Naive thymus-derived CD4-positive, alpha-beta T cell (primary cell): ENCODE results near the gene APBA2. TPM values are rescaled to one million over a fixed set of nuclear protein-coding genes. Genes with fewer than 3 reads are reported as not detected.

ENCODE experiments used
- ATAC-seq: fragments of 150-1000 bp; cut with Tn5 transposase; 2 replicates; pipeline ENCODE4 v1.10.0; 2021; ENCODE audit warnings: mild to moderate bottlenecking, moderate library complexity
- CTCF ChIA-PET: fragments of 350-600 bp; sonication (Branson Sonifier 250); formaldehyde crosslinking; loops from one replicate; lab custom pipeline; 2021; ENCODE audit warnings: antibody characterized with exemption; lab: Charles Lee
- POLR2A ChIA-PET: fragments of 350-600 bp; sonication (Branson Sonifier 250); formaldehyde crosslinking; loops from one replicate; lab custom pipeline; 2021; ENCODE audit warnings: antibody characterized with exemption, inconsistent platforms; lab: Charles Lee
- DNase-seq, 9 donors: peaks; one replicate each; pipeline versions ENCODE4 v3.0.0 to v3.0.0-alpha.2; 2020 to 2022; ENCODE audit warnings: mixed read lengths in 1 of 9
- H3K27ac ChIP-seq: one replicate; pipeline ENCODE4 v1.7.0; 2013; ENCODE audit warnings: mild to moderate bottlenecking, low read depth, low read length, moderate library complexity
- H3K27me3 ChIP-seq, 2 donors: one replicate each; pipeline ENCODE4 v1.7.0; 2013; ENCODE audit warnings: low read length in 2 of 2, mild to moderate bottlenecking in 2 of 2, moderate library complexity in 2 of 2; ENCODE audit not compliant: control insufficient read depth in 2 of 2, insufficient read depth in 2 of 2
- H3K36me3 ChIP-seq, 3 experiments: 1 replicate in 2 of 3; 2 replicates in 1 of 3; pipeline ENCODE4 v1.7.0; 2013; ENCODE audit warnings: low read length in 3 of 3, mild to moderate bottlenecking in 3 of 3, moderate library complexity in 1 of 3; ENCODE audit not compliant: insufficient read depth in 3 of 3, control insufficient read depth in 2 of 3
- H3K4me1 ChIP-seq, 2 donors: one replicate each; pipeline ENCODE4 v1.7.0; 2013; ENCODE audit warnings: low read length in 2 of 2, mild to moderate bottlenecking in 2 of 2, moderate library complexity in 1 of 2; ENCODE audit not compliant: control insufficient read depth in 2 of 2, insufficient read depth in 2 of 2
- H3K4me3 ChIP-seq: 2 replicates; pipeline ENCODE4 v1.7.0; 2013; ENCODE audit warnings: mild to moderate bottlenecking, low read length
- H3K9me3 ChIP-seq, 3 experiments: 1 replicate in 2 of 3; 2 replicates in 1 of 3; pipeline ENCODE4 v1.7.0; 2013; ENCODE audit warnings: low read length in 3 of 3; ENCODE audit not compliant: control insufficient read depth in 2 of 3
- H3K27ac Mint-ChIP-seq, 9 donors: one replicate each; pipeline ENCODE4 v1.8.0; 2020 to 2022; ENCODE audit warnings: mixed read lengths in 9 of 9, mild to moderate bottlenecking in 8 of 9, moderate library complexity in 5 of 9, inconsistent platforms in 2 of 9
- H3K27me3 Mint-ChIP-seq, 5 donors: one replicate each; pipeline ENCODE4 v1.8.0; 2021 to 2022; ENCODE audit warnings: mixed read lengths in 5 of 5, mild to moderate bottlenecking in 1 of 5
- H3K36me3 Mint-ChIP-seq, 5 donors: one replicate each; pipeline ENCODE4 v1.8.0; 2020 to 2022; ENCODE audit warnings: mixed read lengths in 5 of 5, mild to moderate bottlenecking in 3 of 5, inconsistent platforms in 1 of 5
- H3K4me1 Mint-ChIP-seq, 7 donors: one replicate each; pipeline ENCODE4 v1.8.0; 2020 to 2022; ENCODE audit warnings: mixed read lengths in 7 of 7, mild to moderate bottlenecking in 3 of 7, inconsistent platforms in 1 of 7
- H3K4me3 Mint-ChIP-seq, 10 donors: one replicate each; pipeline ENCODE4 v1.8.0; 2020 to 2022; ENCODE audit warnings: mild to moderate bottlenecking in 10 of 10, mixed read lengths in 10 of 10, moderate library complexity in 6 of 10, inconsistent platforms in 2 of 10
- H3K9me3 Mint-ChIP-seq, 11 donors: one replicate each; pipeline ENCODE4 v1.8.0; 2020 to 2022; ENCODE audit warnings: mixed read lengths in 11 of 11, mild to moderate bottlenecking in 4 of 11, inconsistent platforms in 1 of 11, moderate library complexity in 1 of 11
- intact Hi-C, 2 donors: fragments of 100-400 bp; cut with micrococcal nuclease; formaldehyde crosslinking; loops; one replicate each; pipeline ENCODE4 v1.15.1; 2023
- polyA plus RNA-seq, 2 donors: library from polyadenylated mRNA; unstranded; fragments of 300-500 nt; fragmentation: Illumina TruSeq; gene quantifications; one replicate each; pipeline ENCODE4 v1.2.3, GENCODE V29; 2021
- total RNA-seq, 6 experiments: library from RNA in 5 of 6; stranded (reverse) in 5 of 6; gene quantifications; 1 replicate in 5 of 6; 2 replicates in 1 of 6; pipeline ENCODE4 v1.2.3 and lab custom pipeline; 2021 to 2026

Gene APBA2
- total and polyA plus RNA-seq, 7 experiments from 2014 or later: 7.7 to 139 (median 110) TPM

GRCh38 chr15:29066310-29066709, 180.5 kb downstream of the APBA2 start:
- Mint-ChIP-seq H3K36me3 (peaks cover 0 to 54% (median 39%) of the 10 kb centered on the region in 5 donors), H3K4me3 (peak overlapping the region in 2 of 10 donors; percentile 10 to 45), H3K9me3 (peaks cover 0 to 13% (median 2%) of the 10 kb centered on the region in 11 donors), H3K27me3 (no peaks in the 10 kb centered on the region), H3K4me1 (peaks cover 0 to 61% (median 42%) of the 10 kb centered on the region in 7 donors), H3K27ac (peak overlapping the region in 4 of 9 donors; percentile 15 to 88 (median 46))
- Histone ChIP-seq H3K4me3 (no peak overlapping the region), H3K9me3 (no peaks in the 10 kb centered on the region), H3K4me1 (no peaks in the 10 kb centered on the region), H3K36me3 (peaks cover 0 to 14% (median 0%) of the 10 kb centered on the region in 3 experiments), H3K27me3 (no peaks in the 10 kb centered on the region), H3K27ac (no peak overlapping the region)
- no peak for DNase-seq
- intact Hi-C loops: no loop called here
- ChIA-PET POLR2A (interaction anchor here (0.6 kb wide), 1 partner anchor 9 kb away, joined by 3 read pairs; no protein-coding TSS in a partner anchor), CTCF (no interaction called here)
- ATAC-seq: no peak

DNA sequence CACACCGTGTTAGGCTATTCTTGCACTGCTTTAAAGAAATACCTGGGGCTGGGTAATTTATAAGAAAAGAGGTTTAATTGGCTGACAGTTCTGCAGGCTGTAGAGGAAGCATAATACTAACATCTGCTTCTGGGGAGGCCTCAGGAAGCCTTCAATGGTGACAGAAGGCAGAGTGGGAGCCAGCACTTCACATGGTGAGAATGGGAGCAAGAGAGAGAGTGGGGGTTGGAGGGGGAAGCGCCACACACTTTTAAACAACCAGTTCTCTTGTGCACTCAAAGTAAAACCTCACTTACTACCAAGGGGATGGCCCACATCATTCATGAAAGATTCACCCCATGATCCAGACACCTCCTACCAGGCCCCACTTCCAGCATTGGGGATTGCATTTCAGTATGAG, 181.1 kb downstream of the APBA2 start:
- intact Hi-C loops: no loop called here
- Mint-ChIP-seq H3K36me3 (peaks cover 0 to 56% (median 39%) of the 10 kb centered on the region in 5 donors), H3K9me3 (peaks cover 0 to 13% (median 2%) of the 10 kb centered on the region in 11 donors)

GRCh38 chr15:29067949-29068348, 182.2 kb downstream of the APBA2 start:
- H3K27me3 ChIP-seq: no peaks in the 10 kb centered on the region
- H3K4me3 ChIP-seq: no peak overlapping the region
- Mint-ChIP-seq H3K27me3 (no peaks in the 10 kb centered on the region), H3K36me3 (peaks cover 0 to 56% (median 39%) of the 10 kb centered on the region in 5 donors), H3K4me1 (peaks cover 0 to 51% (median 32%) of the 10 kb centered on the region in 7 donors), H3K27ac (no peak overlapping the region), H3K4me3 (no peak overlapping the region), H3K9me3 (peaks cover 0 to 13% (median 2%) of the 10 kb centered on the region in 11 donors)
- ChIA-PET CTCF (interaction anchor here (1.2 kb wide), 1 partner anchor 113 kb away, joined by 3 read pairs; no protein-coding TSS in a partner anchor), POLR2A (no interaction called here)
- intact Hi-C loops: no loop called here
- ATAC-seq: no peak
- no peak for DNase-seq
- no peak overlapping the region for H3K27ac ChIP-seq
- no peaks in the 10 kb centered on the region for H3K9me3 ChIP-seq
- peaks cover 0 to 14% (median 0%) of the 10 kb centered on the region in 3 experiments for H3K36me3 ChIP-seq
- no peaks in the 10 kb centered on the region for H3K4me1 ChIP-seq

More for the DNA sequence above, 181.1 kb downstream of the APBA2 start:
- H3K27me3 Mint-ChIP-seq: no peaks in the 10 kb centered on the region
- peak overlapping the region in 3 of 9 donors; percentile 15 to 67 (median 38) for H3K27ac Mint-ChIP-seq
- Histone ChIP-seq H3K4me3 (no peak overlapping the region), H3K27me3 (no peaks in the 10 kb centered on the region), H3K4me1 (no peaks in the 10 kb centered on the region), H3K9me3 (no peaks in the 10 kb centered on the region), H3K36me3 (peaks cover 0 to 14% (median 0%) of the 10 kb centered on the region in 3 experiments), H3K27ac (no peak overlapping the region)
- DNase-seq (no peak), ATAC-seq (no peak)
- peaks cover 0 to 56% (median 37%) of the 10 kb centered on the region in 7 donors for H3K4me1 Mint-ChIP-seq
- ChIA-PET POLR2A (interaction anchor here (0.6 kb wide), 1 partner anchor 10 kb away, joined by 3 read pairs; no protein-coding TSS in a partner anchor), CTCF (no interaction called here)
- H3K4me3 Mint-ChIP-seq: no peak overlapping the region

GRCh38 chr15:29070471-29071231, 184.9 kb downstream of the APBA2 start:
- Mint-ChIP-seq H3K27ac (peak overlapping the region in 1 of 9 donors; percentile 14), H3K27me3 (no peaks in the 10 kb centered on the region), H3K36me3 (peaks cover 0 to 64% (median 39%) of the 10 kb centered on the region in 5 donors), H3K4me3 (no peak overlapping the region), H3K4me1 (peaks cover 0 to 30% (median 17%) of the 10 kb centered on the region in 7 donors), H3K9me3 (peaks cover 0 to 13% (median 2%) of the 10 kb centered on the region in 11 donors)
- Histone ChIP-seq H3K4me1 (no peaks in the 10 kb centered on the region), H3K27ac (no peak overlapping the region), H3K36me3 (peaks cover 0 to 24% (median 0%) of the 10 kb centered on the region in 3 experiments), H3K4me3 (no peak overlapping the region), H3K9me3 (no peaks in the 10 kb centered on the region), H3K27me3 (no peaks in the 10 kb centered on the region)
- ChIA-PET CTCF (no interaction called here), POLR2A (no interaction called here)
- ATAC-seq (no peak), DNase-seq (no peak)
- intact Hi-C loops: no loop called here

DNA sequence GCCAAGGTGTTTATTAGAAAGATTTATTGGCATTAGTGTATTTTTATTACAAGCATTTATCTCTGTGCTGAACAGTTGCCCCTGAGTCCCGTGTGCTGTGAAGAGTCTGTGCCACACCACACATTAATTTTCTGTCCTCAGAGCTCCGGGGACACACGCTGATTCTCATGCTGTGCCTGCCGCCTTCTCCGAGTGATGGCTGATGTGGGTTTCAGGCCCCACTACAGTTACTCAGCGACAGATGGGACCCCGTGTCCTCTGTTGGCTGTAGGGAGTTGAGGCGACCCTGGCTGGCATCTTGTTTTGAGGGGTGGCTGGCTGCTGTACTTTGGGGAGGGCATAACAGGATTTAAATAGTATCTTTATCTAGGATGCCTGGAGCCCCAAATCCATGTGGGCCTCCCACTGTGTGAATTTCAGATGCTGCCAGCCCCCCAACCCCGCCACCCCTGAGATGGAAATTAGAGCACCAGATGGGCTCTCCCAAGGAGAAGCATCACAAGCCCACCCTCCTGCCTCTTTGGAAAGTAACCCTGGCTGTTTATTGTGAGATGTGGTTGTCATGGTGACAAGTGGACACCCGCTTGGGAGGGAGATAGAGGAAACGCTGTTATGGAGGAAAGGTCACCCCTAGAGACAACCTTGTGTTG, 185.6 kb downstream of the APBA2 start:
- Histone ChIP-seq H3K4me3 (no peak overlapping the region), H3K27me3 (no peaks in the 10 kb centered on the region), H3K9me3 (no peaks in the 10 kb centered on the region), H3K36me3 (peaks cover 0 to 31% (median 0%) of the 10 kb centered on the region in 3 experiments), H3K4me1 (no peaks in the 10 kb centered on the region), H3K27ac (no peak overlapping the region)
- no peak overlapping the region for H3K4me3 Mint-ChIP-seq
- no peaks in the 10 kb centered on the region for H3K27me3 Mint-ChIP-seq
- ChIA-PET CTCF (no interaction called here), POLR2A (no interaction called here)
- intact Hi-C loops: no loop called here
- DNase-seq (no peak), ATAC-seq (no peak)
- peaks cover 0 to 64% (median 42%) of the 10 kb centered on the region in 5 donors for H3K36me3 Mint-ChIP-seq
- H3K27ac Mint-ChIP-seq: no peak overlapping the region
- peaks cover 0 to 23% (median 12%) of the 10 kb centered on the region in 7 donors for H3K4me1 Mint-ChIP-seq
- H3K9me3 Mint-ChIP-seq: peaks cover 0 to 10% (median 2%) of the 10 kb centered on the region in 11 donors

GRCh38 chr15:29071882-29072273, 186.1 kb downstream of the APBA2 start:
- Mint-ChIP-seq H3K27ac (peak overlapping the region in 1 of 9 donors; percentile 8), H3K27me3 (no peaks in the 10 kb centered on the region), H3K36me3 (peaks cover 0 to 60% (median 40%) of the 10 kb centered on the region in 5 donors), H3K4me3 (no peak overlapping the region), H3K9me3 (peaks cover 0 to 9% (median 2%) of the 10 kb centered on the region in 11 donors), H3K4me1 (peaks cover 0 to 18% (median 9%) of the 10 kb centered on the region in 7 donors)
- Histone ChIP-seq H3K36me3 (peaks cover 0 to 34% (median 0%) of the 10 kb centered on the region in 3 experiments), H3K4me3 (no peak overlapping the region), H3K27ac (no peak overlapping the region), H3K27me3 (no peaks in the 10 kb centered on the region), H3K9me3 (no peaks in the 10 kb centered on the region), H3K4me1 (no peaks in the 10 kb centered on the region)
- CTCF ChIA-PET: no interaction called here
- ATAC-seq (no peak), DNase-seq (no peak)
- POLR2A ChIA-PET: no interaction called here
- intact Hi-C loops: no loop called here
